GM18526 (cell line): ENCODE results near the gene TLR6.

Source experiments
- POLR2A ChIP-seq: IDR thresholded peaks from 3 replicates; pipeline ENCODE4 v1.6.1; 2011; ENCODE audit not compliant: insufficient read length; ENCODE audit errors: extremely low read depth

Gene TLR6

DNA sequence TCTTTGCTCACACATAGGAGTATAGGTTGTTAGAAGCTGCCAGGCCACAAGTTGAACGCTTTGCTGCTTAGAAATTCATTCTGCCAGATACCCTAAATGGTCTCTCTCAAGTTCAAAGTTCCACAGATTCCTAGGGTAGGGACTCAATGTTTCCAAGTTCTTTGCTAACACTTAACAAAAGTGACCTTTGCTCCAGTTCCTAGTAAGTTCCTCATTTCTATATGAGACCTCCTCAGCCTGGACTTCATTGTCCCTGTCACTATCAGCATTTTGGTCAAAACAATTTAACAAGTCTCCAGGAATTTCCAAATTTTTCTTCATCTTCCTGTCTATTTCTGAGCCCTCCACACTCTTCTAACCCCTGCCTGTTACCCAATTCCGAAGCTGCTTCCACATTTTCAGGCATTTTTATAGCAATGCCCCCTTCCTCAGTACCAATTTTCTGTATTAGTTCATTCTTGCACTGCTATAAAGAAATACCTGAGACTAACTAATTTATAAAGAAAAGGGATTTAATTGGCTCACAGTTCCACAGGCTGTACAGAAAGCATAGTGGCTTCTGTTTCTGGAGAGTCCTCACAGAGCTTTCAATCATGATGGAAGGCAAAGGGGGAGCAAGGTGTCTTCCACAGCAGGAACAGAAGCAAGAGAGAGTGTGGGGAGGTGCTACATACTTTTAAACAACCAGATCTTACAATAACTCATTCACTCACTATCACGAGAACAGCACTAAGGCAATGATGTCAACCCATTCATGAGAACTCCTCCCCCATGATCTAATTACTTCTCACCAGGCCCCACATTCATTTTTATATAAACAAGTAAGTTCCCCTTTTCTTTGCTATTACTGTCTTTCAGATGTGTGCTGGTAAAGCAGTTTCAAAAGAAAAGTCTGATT lies 40.5 kb downstream of the TLR6 start:
- TF ChIP-seq POLR2A = no peak

DNA sequence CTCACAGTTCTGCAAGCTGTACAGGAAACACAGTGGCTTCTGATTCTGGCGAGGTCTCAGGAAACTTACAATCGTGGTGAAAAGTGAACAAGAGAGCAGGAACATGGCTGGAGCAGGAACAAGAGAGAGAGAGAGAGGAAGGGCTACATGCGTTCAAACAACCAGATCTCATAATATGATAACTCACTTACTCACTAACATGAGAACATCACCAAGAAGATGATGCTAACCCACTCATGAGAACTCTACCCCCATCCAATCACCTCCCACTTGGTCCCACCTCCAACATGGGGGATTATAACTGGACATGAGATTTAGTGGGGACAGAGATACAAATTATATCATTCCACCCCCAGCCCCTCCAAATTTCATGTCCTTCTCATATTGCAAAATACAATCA lies 42.2 kb downstream of the TLR6 start:
- TF ChIP-seq POLR2A = no peak

DNA sequence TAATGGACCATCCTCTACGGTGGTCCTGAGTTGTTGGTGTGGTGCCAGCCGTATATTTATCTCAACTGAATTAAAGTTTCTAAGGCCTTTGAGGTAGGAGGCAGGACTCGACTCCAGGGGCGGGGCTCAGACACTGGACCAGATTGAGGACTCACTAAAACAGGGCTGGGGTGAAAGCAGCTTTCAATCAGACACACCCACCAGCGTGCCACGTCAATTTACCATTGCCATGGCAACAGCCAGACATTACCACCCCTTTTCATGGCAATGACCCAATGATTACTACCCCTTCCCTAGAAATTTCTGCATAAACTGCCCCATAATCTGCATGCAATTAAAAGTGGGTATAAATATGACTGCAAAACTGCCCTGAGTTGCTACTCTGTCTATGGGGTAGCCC lies 45.3 kb downstream of the TLR6 start:
- no peak for TF ChIP-seq POLR2A

DNA sequence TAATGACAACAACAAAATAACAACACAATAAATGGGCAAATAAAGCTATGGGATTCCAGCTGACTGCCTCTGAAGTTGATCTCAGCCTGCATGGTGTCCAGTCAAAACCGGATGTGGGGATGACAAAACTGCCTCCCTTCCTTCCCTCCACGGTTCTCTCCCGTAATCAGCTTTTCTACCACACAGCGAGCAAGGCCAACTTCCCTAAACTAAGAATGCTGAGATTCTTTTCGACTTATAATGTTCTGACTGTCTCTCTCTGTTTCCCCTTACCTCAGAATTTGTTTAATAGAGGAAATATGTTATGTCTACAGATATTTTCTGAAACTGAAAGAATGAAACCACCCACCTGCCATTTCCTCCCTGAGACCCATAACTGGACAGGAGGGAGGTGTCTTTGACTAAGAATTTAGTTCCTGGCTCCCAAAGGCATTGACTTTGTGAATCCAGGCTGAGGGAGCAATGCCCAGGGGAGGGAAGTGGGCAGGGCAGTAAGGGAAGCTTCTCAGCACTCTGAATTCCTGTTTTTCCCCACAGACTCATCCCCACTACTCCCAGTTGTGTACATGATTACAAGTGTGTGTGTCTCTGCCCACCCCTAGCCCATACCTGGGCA lies 51.0 kb downstream of the TLR6 start:
- TF ChIP-seq POLR2A = no peak

DNA sequence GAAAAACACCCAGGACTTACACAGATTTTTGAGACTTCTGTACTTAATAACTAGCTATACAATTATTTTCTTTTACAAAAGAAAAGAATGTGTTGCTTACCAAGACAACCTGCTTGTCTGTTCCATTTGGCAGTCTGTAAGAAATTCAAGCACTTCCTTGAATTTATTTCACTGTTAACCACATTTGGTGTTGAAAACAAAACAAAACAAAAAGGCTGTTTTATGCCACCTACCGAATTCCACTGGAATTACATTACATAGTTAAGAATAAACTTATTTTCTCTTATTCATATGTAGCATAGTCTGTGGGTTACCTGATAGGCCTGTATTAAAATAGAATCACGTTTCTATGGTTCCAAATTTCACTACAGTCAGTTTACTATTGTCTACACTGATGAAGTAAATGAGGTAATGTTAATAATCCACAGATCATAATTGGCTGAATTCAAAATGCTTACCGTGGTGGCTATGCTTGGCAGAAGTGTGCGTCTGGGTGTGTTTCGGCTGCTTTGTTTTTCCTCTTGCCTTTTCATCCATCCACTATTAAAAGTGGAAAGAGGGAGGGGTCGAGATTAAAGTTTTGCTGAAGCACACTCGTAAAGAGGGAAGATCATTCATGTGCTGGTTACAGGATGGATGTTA lies 51.8 kb downstream of the TLR6 start, which contains the start of gene TLR1:
TSS of gene TLR1 (minus strand) at position 138 of the 642 bp plus-strand sequence. CDS start 5,960 bp downstream, outside the sequence.
- TF ChIP-seq POLR2A = no peak

DNA sequence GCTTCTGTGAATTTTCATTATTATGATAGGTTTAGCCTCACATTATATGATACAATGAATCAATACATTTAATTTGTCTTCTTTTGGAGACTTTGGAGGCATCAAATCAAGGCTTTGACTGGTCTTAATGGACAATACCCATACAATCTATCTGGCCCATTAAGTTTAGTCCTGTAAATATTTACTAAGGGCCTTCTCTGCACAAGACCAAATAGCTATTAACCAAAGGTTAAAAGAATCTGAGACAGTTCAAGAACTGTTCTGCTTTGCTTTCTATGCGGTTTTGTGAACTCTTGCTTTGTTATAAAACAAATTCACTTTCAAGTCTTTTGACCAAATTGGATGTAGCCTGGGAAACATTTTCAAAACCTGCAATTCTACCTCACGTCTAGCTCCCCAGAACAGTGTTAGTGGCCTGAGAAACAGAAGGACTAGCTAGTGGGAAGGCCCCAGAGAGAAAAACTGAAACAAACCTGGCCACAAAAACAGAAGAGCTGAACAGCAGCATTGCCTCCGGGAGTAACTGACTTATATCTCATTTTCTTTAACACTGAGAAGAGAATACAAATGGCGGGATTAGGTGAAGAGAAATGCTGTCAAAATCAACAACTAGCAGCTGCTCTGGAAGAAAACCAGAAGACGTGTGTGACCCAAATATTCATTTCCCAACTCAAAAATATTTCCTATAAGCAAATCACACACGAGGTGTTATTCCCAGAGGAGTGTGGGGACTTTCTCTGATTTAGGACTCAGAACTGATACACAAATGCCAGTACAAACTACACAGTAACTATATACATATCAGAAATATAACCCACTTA lies 52.6 kb downstream of the TLR6 start:
- no peak for TF ChIP-seq POLR2A

DNA sequence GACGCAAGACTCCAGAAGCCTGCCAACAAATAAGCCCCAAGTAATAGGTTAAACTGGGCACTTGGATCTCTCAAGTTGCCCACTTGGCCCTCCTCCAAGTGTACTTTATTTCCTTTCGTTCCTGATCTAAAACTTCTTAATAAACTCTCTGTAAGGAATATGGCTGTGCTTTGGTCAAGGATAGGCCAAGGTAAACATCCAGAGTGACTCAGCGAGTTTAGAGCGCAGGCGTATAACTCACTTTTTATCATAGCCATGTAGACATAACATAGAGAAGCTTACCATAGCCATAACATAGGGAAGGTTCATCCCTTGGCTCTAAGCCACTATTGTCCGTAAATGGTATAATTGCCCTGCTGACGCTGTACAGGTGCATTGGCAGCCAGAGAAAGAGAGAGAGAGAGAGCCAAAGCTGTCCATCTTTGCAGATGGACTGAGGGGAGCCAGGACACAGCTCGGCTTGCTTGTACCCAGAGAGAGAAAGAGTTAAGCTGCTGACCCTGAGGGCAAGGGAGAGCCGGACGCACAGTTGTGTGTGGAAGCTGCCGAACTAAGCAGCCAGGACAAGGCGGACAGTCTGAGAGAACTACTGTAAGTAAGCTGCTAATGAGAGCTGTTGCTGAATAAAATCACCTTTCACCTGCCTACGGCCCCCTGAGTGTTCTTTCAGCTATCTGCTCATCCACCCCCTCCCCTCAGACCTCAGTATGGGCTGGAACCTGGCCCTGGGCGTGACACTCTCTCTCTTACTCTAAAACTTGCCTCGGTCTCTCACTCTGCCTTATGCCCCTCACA lies 53.9 kb downstream of the TLR6 start:
- no peak for TF ChIP-seq POLR2A

DNA sequence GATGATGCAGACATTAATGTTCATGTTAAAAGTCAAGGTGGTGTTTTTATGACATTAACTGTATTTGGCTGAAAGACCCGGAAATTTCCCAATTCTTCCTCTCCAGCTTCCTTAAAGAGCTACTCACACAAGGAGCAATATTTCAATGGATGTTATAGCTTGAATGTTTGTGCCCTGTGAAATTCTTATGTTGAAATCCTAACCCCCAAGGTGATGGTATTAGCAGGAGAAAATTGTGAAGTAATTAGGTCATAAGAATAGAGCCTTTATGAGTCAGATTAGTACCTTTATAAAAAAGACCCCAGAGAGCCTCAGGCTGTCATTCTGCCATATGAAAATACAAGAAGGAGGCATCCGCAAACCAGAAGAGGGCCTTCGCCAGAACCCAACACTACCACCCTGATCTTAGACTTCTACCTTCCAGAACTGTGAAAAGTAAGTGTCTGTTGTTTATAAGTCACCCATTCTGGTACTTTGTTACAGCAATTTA lies 55.6 kb downstream of the TLR6 start:
- no peak for TF ChIP-seq POLR2A

DNA sequence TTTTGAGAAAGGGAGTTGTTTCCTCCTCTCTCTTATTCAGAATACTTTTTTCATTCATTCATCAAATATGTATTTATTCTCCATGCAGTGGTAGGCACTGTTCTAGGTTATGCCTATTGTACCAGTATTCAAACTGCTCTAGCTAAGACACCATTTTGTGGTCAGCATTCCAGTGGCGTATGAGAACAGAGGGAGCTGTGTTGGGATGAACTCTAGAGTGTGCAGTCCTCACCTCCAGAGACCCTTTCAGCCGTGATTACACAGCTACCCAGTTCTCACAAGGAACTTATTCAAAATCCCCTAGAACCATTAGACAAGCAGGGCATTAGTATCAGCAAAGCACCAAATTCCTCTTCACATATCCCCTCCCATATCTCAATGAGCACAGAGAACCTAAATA lies 56.3 kb downstream of the TLR6 start:
- TF ChIP-seq POLR2A = no peak

DNA sequence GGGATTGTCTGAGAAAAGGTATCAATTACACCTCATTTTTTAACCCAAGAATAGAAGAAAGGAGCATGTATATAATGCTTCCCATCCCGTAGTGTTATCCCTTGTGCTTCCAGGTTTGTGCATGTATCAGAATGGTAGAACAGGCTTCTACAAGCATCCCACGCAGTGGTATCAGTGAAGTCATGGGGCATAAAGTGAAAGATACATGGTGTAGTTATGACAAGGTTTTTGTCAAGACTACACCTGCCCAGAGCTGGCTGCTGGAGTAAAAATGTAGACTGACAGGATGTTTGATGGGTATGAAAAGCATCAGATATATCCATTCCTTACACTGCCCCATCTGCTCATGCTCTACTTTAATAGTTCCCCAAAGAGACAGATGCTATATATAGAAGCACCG lies 61.5 kb downstream of the TLR6 start:
- TF ChIP-seq POLR2A = no peak

DNA sequence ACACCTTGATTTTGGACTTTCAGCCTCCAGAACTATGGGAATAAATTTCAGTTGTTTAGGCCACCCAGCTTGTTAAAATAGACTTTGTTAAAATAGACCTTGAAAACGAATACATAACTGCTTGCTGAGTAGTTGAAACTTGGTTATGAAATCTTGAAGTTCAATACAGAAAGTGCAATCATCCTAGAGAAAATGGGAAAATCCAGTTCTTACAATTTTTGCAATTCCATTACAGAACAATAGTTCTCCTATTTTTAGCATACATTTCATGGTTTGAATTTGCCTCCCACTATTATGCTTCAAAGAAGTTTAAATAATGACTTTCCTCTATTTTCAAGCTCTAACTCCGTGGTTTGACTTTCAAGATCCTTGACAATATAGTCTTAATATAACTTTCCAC lies 62.6 kb downstream of the TLR6 start:
- no peak for TF ChIP-seq POLR2A

DNA sequence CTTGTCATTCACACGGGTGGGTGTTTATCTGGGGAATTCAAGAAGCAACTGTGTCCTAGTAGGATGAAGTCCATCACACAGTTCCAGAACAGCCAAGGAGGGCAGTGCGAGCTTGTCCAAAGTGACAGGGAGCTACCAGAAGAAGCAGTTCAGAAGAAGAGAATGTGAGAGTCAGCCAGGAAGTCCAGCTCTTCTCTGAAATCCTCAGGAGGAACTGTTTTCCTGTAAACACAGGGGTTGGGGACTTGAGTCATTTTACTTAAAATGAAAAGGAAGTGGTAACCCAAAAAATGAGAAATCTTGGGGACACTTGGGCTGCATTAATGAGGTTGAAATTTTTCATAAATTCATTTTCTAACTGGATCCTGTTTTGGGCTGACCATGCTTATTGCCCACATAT lies 65.6 kb downstream of the TLR6 start:
- TF ChIP-seq POLR2A = no peak

DNA sequence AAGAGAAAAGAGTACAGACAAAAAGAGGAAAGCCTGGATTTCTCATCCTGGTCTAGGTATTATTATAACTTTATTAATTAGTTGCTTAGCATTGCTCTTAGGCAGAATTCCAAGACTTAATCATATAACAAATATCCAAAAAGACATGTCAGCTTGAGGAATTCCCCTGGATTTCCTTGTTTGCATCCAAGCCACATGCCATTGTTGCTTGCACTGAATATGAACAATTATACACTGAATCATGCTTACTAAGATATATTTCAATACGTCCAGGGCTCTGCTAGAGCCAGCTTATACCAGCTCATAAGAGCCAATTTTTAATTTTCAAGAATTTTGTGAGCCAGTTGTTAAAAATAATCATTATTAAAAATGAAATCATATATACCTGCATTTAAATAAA lies 68.3 kb downstream of the TLR6 start:
- TF ChIP-seq POLR2A = no peak

DNA sequence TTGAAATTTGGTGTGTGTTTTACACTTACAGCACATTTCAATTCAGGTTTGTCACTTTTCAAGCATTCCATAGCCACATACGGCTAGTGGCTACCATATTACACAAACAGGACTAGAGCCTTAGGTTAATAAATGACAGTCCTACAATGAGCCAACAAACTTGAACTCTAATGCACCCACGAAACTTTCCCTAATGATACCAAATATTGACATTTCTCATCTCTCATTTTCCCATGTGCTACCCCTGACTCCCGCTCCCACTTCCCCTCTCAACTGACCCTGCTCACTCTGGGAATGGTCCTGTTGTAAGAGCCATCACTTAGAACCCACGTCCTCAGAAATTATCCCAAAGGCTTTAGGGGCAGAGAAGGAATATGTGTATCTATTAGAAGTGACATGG lies 68.9 kb downstream of the TLR6 start:
- no peak for TF ChIP-seq POLR2A

DNA sequence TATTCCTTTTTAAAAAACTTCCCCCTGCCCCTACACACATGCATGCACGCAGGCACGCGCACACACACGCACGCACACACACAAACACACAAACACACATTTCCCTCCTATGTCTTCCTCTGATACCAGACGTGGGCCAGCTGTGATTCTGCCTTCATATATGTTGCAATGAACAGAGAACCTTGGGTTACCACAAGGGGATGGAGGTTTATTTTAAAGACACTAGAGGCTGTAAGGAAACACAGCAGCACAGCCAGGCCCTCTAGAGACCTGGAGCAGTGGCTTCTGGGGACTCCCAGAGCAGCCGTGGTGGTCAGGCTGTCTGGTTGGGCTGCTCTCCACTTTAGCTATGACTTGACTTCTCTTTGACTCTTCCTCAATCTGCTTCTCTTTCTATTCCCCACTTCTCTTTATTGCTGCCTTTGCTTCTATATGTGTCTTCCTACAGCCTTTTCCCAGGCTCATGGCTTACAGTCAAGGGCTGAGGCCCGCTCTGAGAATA lies 70.7 kb downstream of the TLR6 start:
- no peak for TF ChIP-seq POLR2A
